Suppressor macrophage treated with lipopolysaccharide for 4 hours (primary cell): ENCODE results near the gene SCGB1A1.

Experiments
- DNase-seq: peaks from one replicate; pipeline ENCODE4 v3.0.0-alpha.2; 2020

Gene SCGB1A1

DNA sequence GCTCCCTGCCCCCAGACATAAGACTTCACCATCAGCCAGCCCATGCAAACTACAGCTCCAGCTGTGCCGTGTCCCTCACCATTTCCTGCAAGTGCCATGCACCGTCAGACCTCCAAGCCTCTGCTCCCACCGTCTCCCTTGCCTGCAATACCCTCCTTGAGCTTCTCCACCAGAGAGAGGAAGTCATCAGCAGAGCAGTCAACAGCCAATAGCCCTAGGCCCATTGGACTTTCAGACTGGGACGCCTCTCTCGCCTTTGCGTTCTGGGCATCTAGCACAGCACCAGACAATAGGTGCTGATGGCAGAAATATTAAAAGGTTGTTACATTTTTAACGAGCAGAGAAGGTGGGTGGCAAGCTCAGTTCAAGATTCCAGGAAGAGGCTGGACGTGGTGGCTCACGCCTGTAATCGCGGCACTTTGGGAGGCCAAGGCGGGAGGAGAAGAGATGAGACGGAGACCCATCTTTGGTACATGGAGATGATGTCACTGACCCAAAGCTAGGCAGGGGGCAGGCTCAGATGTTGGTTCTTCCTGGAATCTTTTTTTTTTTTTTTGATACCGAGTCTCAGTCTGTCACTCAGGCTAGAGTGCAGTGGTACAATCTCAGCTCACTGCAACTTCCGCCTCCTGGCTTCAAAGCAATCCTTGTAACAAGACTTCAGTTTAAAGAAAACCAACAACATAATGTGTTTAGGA, 31.9 kb downstream of the SCGB1A1 start:
- no peak for DNase-seq

DNA sequence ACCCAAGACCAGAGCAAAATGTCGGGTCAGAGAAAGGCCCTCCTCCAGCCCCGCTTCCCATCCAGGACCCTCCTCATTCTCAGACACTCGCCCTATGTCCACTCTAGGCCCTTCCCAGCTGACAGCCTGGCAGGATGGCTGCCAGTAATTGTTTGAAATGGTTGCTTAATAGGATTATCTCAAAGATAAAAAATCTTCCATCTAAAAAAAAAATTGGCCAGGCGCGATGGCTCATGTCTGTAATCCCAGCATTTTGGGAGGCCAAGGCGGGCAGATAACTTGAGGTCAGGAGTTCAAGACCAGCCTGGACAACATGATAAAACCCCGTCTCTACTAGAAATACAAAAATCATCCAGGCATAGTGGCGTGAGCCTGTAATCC, 32.4 kb downstream of the SCGB1A1 start:
- no peak for DNase-seq

DNA sequence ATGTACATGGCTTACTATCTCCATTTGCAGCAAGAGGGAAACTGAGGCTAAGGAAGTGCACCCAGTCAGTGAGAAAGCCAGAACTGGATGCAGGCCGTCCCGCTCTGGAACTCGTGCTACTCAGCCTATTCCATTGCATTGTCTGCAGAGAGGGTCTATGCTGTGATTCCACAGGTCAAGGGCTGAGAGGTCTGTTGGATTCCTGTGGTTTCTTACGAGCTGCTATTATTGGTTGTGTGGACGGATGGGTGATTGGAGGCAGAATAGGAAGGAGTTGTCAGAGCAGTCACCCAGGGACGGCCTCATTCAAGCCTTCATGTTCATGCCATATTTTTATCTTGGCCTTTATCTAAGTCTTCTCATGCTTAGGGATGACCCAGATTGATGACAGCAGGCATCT, 33.4 kb downstream of the SCGB1A1 start:
- DNase-seq, result no peak

DNA sequence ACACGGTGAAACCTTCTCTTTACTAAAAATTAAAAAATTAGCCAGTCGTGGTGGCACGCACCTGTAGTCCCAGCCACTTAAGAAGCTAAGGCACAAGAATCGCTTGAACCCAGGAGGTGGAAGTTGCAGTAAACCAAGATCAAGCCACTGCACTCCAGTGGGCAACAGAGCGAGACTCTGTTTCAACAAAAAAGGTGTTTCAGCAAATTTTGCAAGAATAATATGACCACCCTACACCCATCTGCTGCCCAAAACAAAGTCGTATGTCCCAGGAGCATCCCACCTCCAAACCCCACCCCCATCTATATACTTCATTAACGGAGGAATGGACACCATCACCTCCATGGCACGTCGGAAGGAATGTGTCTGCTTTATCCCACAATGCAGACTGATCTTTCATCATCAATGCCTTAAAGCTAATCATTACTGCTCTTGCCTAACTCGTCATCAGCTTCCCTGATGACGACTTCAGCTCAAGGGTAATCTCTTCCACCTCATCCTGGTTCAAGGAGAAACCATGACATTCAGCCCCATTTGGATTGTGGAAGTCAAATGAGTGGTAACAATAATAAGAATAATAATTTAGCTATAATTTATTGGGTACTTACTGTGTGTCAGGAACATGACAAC, 34.1 kb downstream of the SCGB1A1 start:
- no peak for DNase-seq

DNA sequence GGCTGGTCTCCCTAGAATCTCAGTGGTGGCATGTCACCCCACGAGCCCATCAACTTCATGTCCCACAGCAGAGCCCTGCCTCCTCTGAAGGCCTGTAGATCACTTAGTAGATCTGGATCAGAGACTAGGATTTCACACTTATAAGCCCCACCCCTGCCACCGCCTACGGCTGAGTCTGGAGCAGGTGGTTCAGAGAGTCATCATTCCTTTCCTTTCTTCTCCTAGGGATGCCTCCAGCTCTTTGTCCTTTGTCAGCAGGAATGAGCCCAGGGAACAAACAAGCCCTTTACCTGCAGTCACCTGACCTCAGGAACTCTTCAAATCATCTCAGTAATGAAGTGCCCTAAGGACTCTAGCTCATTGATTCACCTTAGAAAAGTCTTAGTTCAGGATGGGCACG, 37.8 kb downstream of the SCGB1A1 start:
- no peak for DNase-seq

DNA sequence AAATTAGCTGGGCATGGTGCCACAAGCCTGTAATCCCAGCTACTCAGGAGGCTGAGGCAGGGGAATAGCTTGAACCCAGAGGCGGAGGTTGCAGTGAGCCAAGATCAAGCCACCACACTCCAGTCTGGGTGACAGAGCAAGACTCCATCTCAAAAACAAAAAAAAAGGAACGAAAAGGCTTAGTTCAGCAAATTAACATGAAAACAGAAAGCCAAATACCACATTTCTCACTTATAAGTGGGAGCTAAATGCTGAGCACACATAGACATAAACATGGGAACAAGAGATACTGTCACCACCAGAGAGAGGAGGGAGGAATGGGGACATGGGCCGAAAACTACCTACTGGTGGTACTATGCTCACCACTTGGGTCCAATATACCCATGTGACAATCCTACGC, 38.6 kb downstream of the SCGB1A1 start:
- peak; percentile 35 for DNase-seq

DNA sequence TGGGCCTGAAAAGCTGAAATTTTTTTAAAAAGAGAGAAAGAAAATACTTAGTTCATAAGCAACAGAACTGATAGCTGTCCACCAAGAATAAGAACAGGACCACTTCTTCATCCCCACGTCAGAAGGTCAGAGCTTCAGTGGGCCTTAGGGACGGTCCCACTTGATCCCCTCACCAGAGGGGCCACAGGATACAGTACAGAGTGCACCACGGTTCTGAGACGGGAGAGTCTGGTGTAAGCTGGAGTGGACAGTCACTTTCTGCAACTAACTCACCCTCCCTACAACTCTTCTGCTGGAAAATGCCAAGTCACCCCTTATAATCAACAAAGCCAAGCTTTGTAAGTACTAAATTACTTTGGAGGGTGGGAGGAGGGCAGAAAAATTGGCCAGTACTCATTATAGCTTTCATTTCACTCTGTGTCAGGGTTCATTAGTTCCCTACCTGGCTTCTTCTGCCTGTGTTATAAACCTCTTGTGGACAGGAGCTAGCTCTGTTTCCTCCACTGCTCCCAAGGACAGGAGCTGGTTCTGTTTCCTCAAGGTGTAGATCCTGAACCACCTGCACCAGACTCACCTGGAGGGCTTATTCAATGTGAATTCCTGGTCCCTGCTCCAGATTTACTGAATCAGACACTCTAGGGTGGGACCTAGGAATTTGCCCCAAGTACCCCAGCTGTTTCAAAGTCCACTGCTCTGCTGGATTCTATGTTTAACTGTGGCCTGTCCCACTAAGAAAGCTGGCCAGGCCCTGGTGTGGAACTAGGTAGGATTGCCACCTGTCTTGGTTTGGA, 39.6 kb downstream of the SCGB1A1 start:
- DNase-seq, result no peak

DNA sequence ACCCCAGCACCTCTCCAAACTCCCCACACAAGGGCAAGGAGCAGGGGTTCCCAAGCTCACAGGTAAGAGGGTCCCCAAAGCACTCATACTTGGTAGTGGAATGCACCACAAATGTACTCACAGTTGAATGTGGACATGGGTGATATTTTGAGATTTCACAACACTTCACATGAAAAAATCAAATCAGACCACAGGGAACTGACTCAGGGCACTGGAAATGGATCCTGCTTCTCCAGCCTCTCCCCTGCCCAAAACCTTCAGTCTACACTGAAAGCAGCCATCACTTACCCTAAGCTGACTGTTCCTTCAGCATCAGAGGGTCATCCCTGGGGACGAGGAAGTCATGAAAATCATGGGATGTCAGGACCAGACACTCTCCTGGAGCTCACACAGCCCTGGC, 40.2 kb downstream of the SCGB1A1 start:
- peak; percentile 52 for DNase-seq

DNA sequence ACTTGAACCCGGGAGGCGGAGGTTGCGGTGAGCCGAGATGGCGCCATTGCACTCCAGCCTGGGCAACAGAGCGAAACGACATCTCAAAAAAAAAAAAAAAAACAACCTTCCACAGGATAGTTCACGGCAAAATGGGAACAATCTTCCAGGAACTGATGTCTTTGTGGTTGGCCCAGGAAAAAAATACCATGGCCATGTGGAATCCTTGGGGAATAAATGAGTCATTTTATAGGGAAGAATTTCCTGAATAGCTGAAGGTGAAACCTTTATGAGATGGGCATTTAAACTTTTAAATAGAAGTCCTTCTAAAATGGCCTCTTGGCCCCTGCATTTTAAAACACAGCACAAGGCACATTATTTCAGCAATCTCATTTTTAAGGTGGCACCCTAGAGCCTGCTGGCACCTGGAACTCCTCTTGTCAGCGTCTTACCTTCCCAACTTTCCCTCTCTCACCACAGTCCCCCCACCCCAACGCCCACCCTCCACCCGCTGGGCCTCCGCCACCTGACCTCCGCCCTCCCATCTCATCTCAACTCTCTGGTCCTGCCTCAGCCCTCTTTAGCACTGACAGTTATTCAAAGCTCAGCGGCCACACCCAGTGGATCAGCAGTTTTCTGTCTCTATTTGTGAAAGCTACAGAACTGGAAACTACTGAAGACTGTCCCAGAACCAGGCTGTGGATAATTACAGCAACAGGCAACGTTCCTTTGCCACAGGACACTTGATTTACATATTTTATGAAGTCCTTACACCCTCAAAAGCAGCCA, 43.1 kb downstream of the SCGB1A1 start:
- DNase-seq, result no peak

DNA sequence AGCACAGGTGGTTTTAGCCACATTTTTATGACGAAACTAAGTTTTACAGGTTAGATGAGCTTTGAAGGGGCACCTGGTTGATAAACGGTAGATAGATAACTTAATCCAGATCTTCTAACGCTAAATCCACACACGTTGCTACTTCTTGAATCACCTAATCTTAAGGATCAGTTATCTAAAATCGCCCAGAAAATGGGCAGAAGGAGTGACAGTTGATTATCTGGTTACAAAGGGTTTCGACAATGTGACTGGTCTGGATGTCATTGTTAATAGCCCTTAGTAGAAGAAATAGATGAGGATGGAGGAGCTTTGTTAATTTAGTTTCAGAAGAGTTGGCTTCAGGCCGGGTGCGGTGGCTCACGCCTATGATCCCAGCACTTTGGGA, 43.7 kb downstream of the SCGB1A1 start:
- no peak for DNase-seq

DNA sequence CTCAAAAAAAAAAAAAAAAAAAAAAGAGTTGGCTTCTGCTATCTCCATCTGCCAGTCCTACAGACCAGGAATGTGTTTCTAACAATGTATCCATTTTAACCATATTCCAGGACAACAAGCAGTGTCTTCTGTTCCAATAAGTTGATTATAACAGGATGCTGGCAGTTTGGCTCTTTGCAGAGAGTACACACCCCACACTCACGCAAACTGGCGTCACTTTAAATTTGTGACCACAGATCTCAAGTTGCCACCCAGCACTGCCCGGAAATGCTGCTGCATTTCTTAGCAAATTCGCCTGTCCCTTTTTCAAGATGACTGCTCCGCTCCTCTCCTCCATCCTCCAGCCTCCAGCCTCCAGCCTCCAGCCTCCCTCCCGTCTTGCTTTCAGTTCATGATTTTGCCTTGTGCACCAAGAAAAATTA, 44.3 kb downstream of the SCGB1A1 start:
- DNase-seq, result peak; percentile 52

DNA sequence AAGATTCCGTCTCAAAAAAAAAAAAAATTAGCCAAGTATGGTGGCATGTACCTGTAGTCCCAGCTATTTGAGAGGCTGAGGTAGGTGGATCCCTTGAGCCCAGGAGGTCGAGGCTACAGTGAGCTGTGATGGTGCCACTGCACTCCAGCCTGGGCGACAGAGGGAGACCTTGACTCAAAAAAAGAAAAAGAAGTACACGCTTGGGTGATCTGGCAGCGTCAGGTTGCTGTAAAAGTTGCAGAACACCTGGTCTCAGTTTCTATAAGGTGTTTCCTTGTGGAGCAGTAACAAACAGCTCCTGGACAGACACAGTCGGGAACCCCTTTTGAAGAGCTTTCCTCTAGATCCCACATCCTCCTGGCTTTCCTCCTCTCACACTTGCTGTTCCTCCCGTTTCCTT, 45.8 kb downstream of the SCGB1A1 start:
- DNase-seq, result no peak

DNA sequence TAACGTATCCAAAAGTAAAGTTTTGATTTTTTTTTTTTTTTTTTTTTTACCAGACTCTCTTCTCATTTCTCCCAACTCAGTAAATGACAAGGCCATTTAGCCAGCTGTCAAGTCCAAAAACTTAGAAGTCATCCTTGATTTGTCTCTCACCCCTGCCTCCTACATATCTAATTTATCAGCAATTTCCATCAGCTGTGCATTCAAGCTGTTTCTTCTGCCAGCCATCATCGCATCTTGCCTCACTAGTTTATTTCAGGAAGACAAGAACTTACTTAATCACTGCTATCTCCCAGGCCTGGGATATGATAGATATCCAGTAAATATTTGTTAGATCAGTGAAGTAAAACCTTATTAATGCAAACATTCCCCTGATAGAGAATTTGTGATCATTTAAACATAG, 47.6 kb downstream of the SCGB1A1 start:
- no peak for DNase-seq

DNA sequence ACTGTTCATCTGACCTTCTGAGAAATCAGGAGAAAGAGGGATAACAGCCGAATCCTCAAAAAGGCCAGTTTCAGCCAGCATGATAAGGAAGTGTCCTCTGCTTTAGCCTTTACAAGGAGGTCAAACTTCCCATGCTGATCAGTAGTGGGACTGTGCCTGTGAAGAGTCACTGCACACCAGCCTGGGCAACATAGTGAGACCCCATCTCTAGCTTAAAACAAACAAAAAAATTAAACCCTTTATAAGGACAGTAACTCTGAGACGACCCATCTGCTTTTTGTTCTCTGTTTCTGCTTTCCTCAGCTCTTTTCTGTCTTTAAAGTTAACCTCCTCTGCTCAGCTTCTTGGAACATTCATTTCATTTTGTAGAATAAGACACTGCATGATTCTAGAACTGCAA, 49.7 kb downstream of the SCGB1A1 start:
- no peak for DNase-seq

DNA sequence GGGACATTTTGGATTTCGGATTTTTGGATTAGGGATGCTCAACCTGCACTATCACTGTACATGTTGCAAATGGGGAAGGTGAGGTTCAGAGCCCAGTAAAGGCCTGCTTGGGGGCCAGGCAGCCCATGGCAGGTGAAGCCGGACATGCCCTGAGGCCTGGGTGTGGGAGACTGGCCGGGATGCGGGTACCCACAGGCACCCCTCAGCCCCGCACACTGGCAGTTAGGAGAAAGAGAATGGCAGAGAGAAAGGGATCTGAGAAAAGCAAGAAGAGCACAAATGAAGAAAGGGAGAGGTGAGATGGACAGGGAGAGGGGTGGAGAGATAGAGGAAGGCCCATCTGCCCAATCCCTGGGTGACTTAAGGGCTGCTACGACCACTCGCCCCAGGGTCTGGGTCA, 52.8 kb downstream of the SCGB1A1 start:
- DNase-seq, result no peak

DNA sequence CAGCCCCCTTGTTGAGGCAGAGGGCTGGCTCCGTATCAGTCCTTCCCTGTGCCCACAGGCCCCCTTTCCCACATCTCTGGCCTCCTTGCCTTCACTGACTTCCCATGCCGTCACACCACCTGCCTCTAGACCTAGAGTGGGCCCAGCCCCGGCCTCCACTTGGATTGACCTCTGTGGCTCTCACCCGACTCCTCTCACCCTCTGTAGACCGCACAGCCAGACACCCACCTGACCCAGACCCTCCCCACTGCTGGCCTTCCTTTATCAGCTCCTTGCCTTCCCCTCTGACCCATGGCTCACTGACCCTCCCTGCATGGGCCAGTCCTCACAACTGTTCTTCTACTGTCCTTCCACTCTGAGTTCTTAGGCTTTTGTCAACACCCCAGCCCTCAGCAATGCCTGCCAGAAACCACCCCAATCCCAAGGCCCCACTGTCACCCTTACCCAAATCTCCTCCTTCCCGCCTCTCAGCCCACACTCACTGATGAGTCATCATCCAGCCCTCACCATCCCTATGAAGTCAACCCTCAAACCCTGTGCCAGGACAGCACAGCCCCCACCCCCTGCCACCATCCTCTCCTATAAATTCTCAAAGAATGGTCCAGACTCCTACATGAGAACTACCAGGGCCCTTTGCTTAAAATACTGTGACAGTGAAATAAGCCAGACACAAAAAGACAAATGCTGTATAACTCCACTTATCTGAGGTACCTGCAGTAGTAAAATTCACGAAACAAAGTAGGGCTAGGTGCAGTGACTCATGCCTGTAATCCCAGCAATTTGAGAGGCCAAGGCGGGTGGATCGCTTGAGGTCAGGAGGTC, 53.4 kb downstream of the SCGB1A1 start:
- DNase-seq, result peak; percentile 15
